SK-N-SH (cell line): ENCODE measurements around the gene SLC25A4.

Experiments
- CTCF ChIP-seq: fragments of 200-600 bp; sonication (generic); IDR thresholded peaks from 2 replicates; pipeline ENCODE4 v1.6.1; 2017; ENCODE audit warnings: antibody characterized with exemption, mild to moderate bottlenecking, moderate library complexity
- MAX ChIP-seq: IDR thresholded peaks from 2 replicates; pipeline ENCODE4 v1.4.0; 2012; ENCODE audit warnings: low read depth
- MXI1 ChIP-seq: IDR thresholded peaks from 2 replicates; pipeline ENCODE4 v1.6.1; 2012; ENCODE audit warnings: mild to moderate bottlenecking, low read depth, low read length, improper control_type of control experiment
- RAD21 ChIP-seq: IDR thresholded peaks from 2 replicates; pipeline ENCODE4 v1.6.1; 2012; ENCODE audit warnings: mild to moderate bottlenecking, low read length
- TAF1 ChIP-seq: IDR thresholded peaks from 2 replicates; pipeline ENCODE4 v1.6.1; 2012; ENCODE audit warnings: low read depth, mild to moderate bottlenecking, low read length, moderate library complexity, borderline replicate concordance
- TCF12 ChIP-seq: IDR thresholded peaks from 2 replicates; pipeline ENCODE4 v1.4.0; 2012
- TEAD4 ChIP-seq: IDR thresholded peaks from 2 replicates; pipeline ENCODE4 v1.4.0; 2012; ENCODE audit warnings: mild to moderate bottlenecking, borderline replicate concordance; ENCODE audit not compliant: insufficient read depth

GRCh38 chr4:185165605-185166063 is 22.6 kb downstream of the SLC25A4 start:
- TF ChIP-seq CTCF, result no peak
- TF ChIP-seq TCF12, result no peak
- no peak for TF ChIP-seq TEAD4
- no peak for TF ChIP-seq MAX
- TF ChIP-seq RAD21, result no peak
- TF ChIP-seq TAF1, result no peak
- no peak for TF ChIP-seq MXI1
